H9 (cell line): ENCODE measurements around the gene RGS14. TPM values are rescaled to one million over a fixed set of nuclear protein-coding genes. Genes with fewer than 3 reads are reported as not detected.

Experiments used
- DNase-seq: peaks from one replicate; pipeline ENCODE4 v3.0.0-alpha.2; 2017
- H2AFZ ChIP-seq: one replicate; pipeline ENCODE4 v1.6.1; 2013; ENCODE audit warnings: mild to moderate bottlenecking, low read length, control low read depth, moderate library complexity
- H2AK5ac ChIP-seq: 2 replicates; pipeline ENCODE4 v1.6.1; 2013; ENCODE audit warnings: low read length, control low read depth, mixed read lengths; ENCODE audit not compliant: insufficient read length
- H2BK120ac ChIP-seq: one replicate; pipeline ENCODE4 v1.6.1; 2013; ENCODE audit warnings: low read depth, mild to moderate bottlenecking, low read length, control low read depth, inconsistent platforms; ENCODE audit not compliant: poor library complexity, severe bottlenecking
- H2BK12ac ChIP-seq: 2 replicates; pipeline ENCODE4 v1.6.1; 2013; ENCODE audit warnings: low read length, control low read depth, mixed read lengths, low read depth; ENCODE audit not compliant: insufficient read length
- H2BK15ac ChIP-seq: 2 replicates; pipeline ENCODE4 v1.6.1; 2013; ENCODE audit warnings: low read depth, low read length, control low read depth
- H2BK20ac ChIP-seq: one replicate; pipeline ENCODE4 v1.6.1; 2013; ENCODE audit warnings: low read depth, mild to moderate bottlenecking, low read length, control low read depth, inconsistent platforms; ENCODE audit not compliant: poor library complexity, severe bottlenecking
- H2BK5ac ChIP-seq: 2 replicates; pipeline ENCODE4 v1.6.1; 2013; ENCODE audit warnings: low read length, control low read depth, mixed read lengths; ENCODE audit not compliant: insufficient read length
- H3K14ac ChIP-seq: 2 replicates; pipeline ENCODE4 v1.6.1; 2013; ENCODE audit warnings: low read length, control low read depth; ENCODE audit not compliant: insufficient read depth
- H3K18ac ChIP-seq: 2 replicates; pipeline ENCODE4 v1.6.1; 2013; ENCODE audit warnings: low read depth, mild to moderate bottlenecking, mixed read lengths, low read length, control low read depth; ENCODE audit not compliant: insufficient read length
- H3K23ac ChIP-seq: 2 replicates; pipeline ENCODE4 v1.6.1; 2013; ENCODE audit warnings: low read length, control low read depth, mixed read lengths, low read depth; ENCODE audit not compliant: insufficient read length
- H3K23me2 ChIP-seq: 2 replicates; pipeline ENCODE4 v1.6.1; 2013; ENCODE audit warnings: low read depth, mild to moderate bottlenecking, mixed read lengths, low read length, control low read depth; ENCODE audit not compliant: insufficient read length, poor library complexity, severe bottlenecking
- H3K27ac ChIP-seq: 2 replicates; pipeline ENCODE4 v1.5.1; 2013; ENCODE audit warnings: low read length, control low read depth, mixed read lengths, low read depth; ENCODE audit not compliant: insufficient read length
- H3K27me3 ChIP-seq: 2 replicates; pipeline ENCODE4 v1.6.1; 2013; ENCODE audit warnings: low read length, control low read depth, inconsistent platforms; ENCODE audit not compliant: insufficient read depth
- H3K4ac ChIP-seq: 2 replicates; pipeline ENCODE4 v1.6.1; 2013; ENCODE audit warnings: low read depth, mild to moderate bottlenecking, control low read depth, inconsistent platforms, low read length, moderate library complexity
- H3K4me1 ChIP-seq: 2 replicates; pipeline ENCODE4 v1.6.1; 2013; ENCODE audit warnings: low read length, control low read depth, inconsistent platforms; ENCODE audit not compliant: insufficient read depth
- H3K4me2 ChIP-seq: 2 replicates; pipeline ENCODE4 v1.6.1; 2013; ENCODE audit warnings: low read length, control low read depth, mixed read lengths; ENCODE audit not compliant: insufficient read length, insufficient read depth
- H3K56ac ChIP-seq: 2 replicates; pipeline ENCODE4 v1.6.1; 2013; ENCODE audit warnings: low read depth, mild to moderate bottlenecking, mixed read lengths, low read length, control low read depth; ENCODE audit not compliant: insufficient read length
- H3K79me1 ChIP-seq: 2 replicates; pipeline ENCODE4 v1.6.1; 2013; ENCODE audit warnings: low read depth, mild to moderate bottlenecking, moderate library complexity, low read length, control low read depth, inconsistent platforms; ENCODE audit not compliant: insufficient read depth, poor library complexity, severe bottlenecking
- H3K79me2 ChIP-seq: 2 replicates; pipeline ENCODE4 v1.6.1; 2013; ENCODE audit warnings: low read length, control low read depth, inconsistent platforms; ENCODE audit not compliant: insufficient read depth
- H3K9ac ChIP-seq: 2 replicates; pipeline ENCODE4 v1.6.1; 2013; ENCODE audit warnings: low read length, control low read depth, mixed read lengths; ENCODE audit not compliant: insufficient read length; ENCODE audit errors: extremely low read depth
- H3K9me3 ChIP-seq: one replicate; pipeline ENCODE4 v1.6.1; 2013; ENCODE audit warnings: low read depth, low read length, inconsistent platforms; ENCODE audit not compliant: control insufficient read depth
- H3T11ph ChIP-seq: one replicate; pipeline ENCODE4 v1.6.1; 2013; ENCODE audit warnings: mild to moderate bottlenecking, low read length, control low read depth, inconsistent platforms
- H4K20me1 ChIP-seq: one replicate; pipeline ENCODE4 v1.6.1; 2013; ENCODE audit not compliant: control insufficient read depth, insufficient read length, insufficient read depth
- H4K5ac ChIP-seq: 2 replicates; pipeline ENCODE4 v1.6.1; 2013; ENCODE audit warnings: low read depth, mild to moderate bottlenecking, mixed read lengths, low read length, control low read depth; ENCODE audit not compliant: insufficient read length
- H4K8ac ChIP-seq: replicated peaks from 2 replicates; pipeline ENCODE4 v1.6.1; 2013; ENCODE audit warnings: low read length, control low read depth, mixed read lengths, low read depth; ENCODE audit not compliant: insufficient read length
- H4K91ac ChIP-seq: 2 replicates; pipeline ENCODE4 v1.6.1; 2013; ENCODE audit warnings: low read depth, mild to moderate bottlenecking, moderate library complexity, mixed read lengths, low read length, control low read depth; ENCODE audit not compliant: insufficient read length
- H3K27ac Mint-ChIP-seq, 3 experiments: 2 replicates in 2 of 3; 3 replicates in 1 of 3; pipeline ENCODE4 v1.8.0; 2020 to 2021; ENCODE audit warnings: mixed read lengths in 3 of 3, mild to moderate bottlenecking in 1 of 3, moderate library complexity in 1 of 3
- H3K27me3 Mint-ChIP-seq: 2 replicates; pipeline ENCODE4 v1.8.0; 2021; ENCODE audit warnings: low read depth, mild to moderate bottlenecking, moderate library complexity, mixed read lengths
- H3K36me3 Mint-ChIP-seq, 3 experiments: 2 replicates in 2 of 3; 3 replicates in 1 of 3; pipeline ENCODE4 v1.8.0; 2020 to 2021; ENCODE audit warnings: low read depth in 3 of 3, mixed read lengths in 3 of 3; ENCODE audit not compliant: insufficient read depth in 1 of 3
- H3K4me1 Mint-ChIP-seq, 2 experiments: 2 replicates each; pipeline ENCODE4 v1.8.0; 2020; ENCODE audit warnings: mixed read lengths in 2 of 2
- H3K4me3 Mint-ChIP-seq, 2 experiments: 2 replicates in 1 of 2; 3 replicates in 1 of 2; pipeline ENCODE4 v1.8.0; 2020 to 2021; ENCODE audit warnings: mild to moderate bottlenecking in 2 of 2, mixed read lengths in 2 of 2, moderate library complexity in 1 of 2
- H3K9me3 Mint-ChIP-seq, 2 experiments: 2 replicates in 1 of 2; 3 replicates in 1 of 2; pipeline ENCODE4 v1.8.0; 2020; ENCODE audit warnings: mild to moderate bottlenecking in 2 of 2, mixed read lengths in 2 of 2, moderate library complexity in 1 of 2
- CTCF ChIP-seq: fragments of 200-600 bp; sonication (generic); conservative IDR thresholded peaks from 3 replicates; pipeline ENCODE4 v1.8.0; 2021; ENCODE audit warnings: antibody characterized with exemption, mild to moderate bottlenecking
- WGBS: extraction: QIAGEN DNeasy Blood & Tissue Kit; methylation state at CpG from one replicate; pipeline ENCODE4 v1.1.7; 2013; ENCODE audit warnings: missing lambda C conversion rate, low lambda C conversion rate, mixed read lengths; ENCODE audit not compliant: insufficient read length; ENCODE audit errors: extremely low coverage; 5-methylcytosine and 5-hydroxymethylcytosine counted together
- total RNA-seq: library from RNA; stranded (reverse); gene quantifications from 2 replicates; pipeline ENCODE4 v1.2.1, GENCODE V29; 2021

The RGS14 gene
- total RNA-seq, 1 experiment from 2014 or later: 12.3 TPM

GRCh38 chr5:177377851-177378776 is 20.4 kb downstream of the RGS14 start:
- H3K27ac Mint-ChIP-seq: no peak overlapping the region; a peak in 1 of 7 replicates
- H3K56ac ChIP-seq: no peak overlapping the region
- H3K23me2 ChIP-seq: no peaks in the 10 kb centered on the region
- no peaks in the 10 kb centered on the region; a peak in 1 of 7 replicates for H3K36me3 Mint-ChIP-seq
- H3K27me3 Mint-ChIP-seq: peaks cover 23% of the 10 kb centered on the region
- H2BK20ac ChIP-seq: no peak overlapping the region
- no peak overlapping the region for H4K91ac ChIP-seq
- H3K4me3 Mint-ChIP-seq: no peak overlapping the region
- no peak overlapping the region for H4K8ac ChIP-seq
- H3K27ac ChIP-seq: no peak overlapping the region
- H3K14ac ChIP-seq: no peak overlapping the region
- H3K27me3 ChIP-seq: no peaks in the 10 kb centered on the region
- no peak overlapping the region for H3K4me2 ChIP-seq
- no peak overlapping the region for H2BK120ac ChIP-seq
- H3T11ph ChIP-seq: no peak overlapping the region
- no peak for DNase-seq
- no peak overlapping the region for H3K9ac ChIP-seq
- H2BK5ac ChIP-seq: no peak overlapping the region
- H3K18ac ChIP-seq: no peak overlapping the region
- H2AK5ac ChIP-seq: no peak overlapping the region
- no peaks in the 10 kb centered on the region for H4K20me1 ChIP-seq
- H3K79me2 ChIP-seq: no peaks in the 10 kb centered on the region
- no peak overlapping the region for H3K4ac ChIP-seq
- no peak overlapping the region for H2BK15ac ChIP-seq
- no peak overlapping the region for H3K23ac ChIP-seq
- H3K9me3 Mint-ChIP-seq: no peaks in the 10 kb centered on the region; a peak in 1 of 5 replicates
- no peaks in the 10 kb centered on the region for H3K9me3 ChIP-seq
- H4K5ac ChIP-seq: no peak overlapping the region
- no peaks in the 10 kb centered on the region for H3K79me1 ChIP-seq
- H3K4me1 Mint-ChIP-seq: peaks cover 28 to 39% of the 10 kb centered on the region in 2 experiments
- WGBS: no CpG with 5 or more reads among the region's 8 CpGs
- no peak overlapping the region for H2BK12ac ChIP-seq
- no peaks in the 10 kb centered on the region; the same call in 1 of the 2 replicates for H3K4me1 ChIP-seq
- no peak overlapping the region for H2AFZ ChIP-seq
- TF ChIP-seq CTCF: no peak; the same call in 1 of the 3 replicates
